SU-DHL-6 (cell line): Measurements from ENCODE around the gene CDH10.

ENCODE experiments used
- H2AFZ ChIP-seq: fragments of 200-600 bp; sonication (generic); 2 replicates; pipeline ENCODE4 v1.6.1; 2014; ENCODE audit warnings: low read depth, mild to moderate bottlenecking, moderate library complexity, mixed read lengths, antibody characterized with exemption, low read length; ENCODE audit not compliant: severe bottlenecking
- H3F3A ChIP-seq: fragments of 200-600 bp; shearing (Covaris generic); 2 replicates; pipeline ENCODE4 v1.6.0; 2016; ENCODE audit warnings: antibody characterized with exemption, mild to moderate bottlenecking; ENCODE audit not compliant: insufficient read depth
- H3K27ac ChIP-seq: fragments of 200-600 bp; sonication (generic); 2 replicates; pipeline ENCODE4 v1.5.1; 2016; ENCODE audit warnings: low read depth, mild to moderate bottlenecking, low read length, moderate library complexity, mixed read lengths
- H3K27me3 ChIP-seq: fragments of 200-600 bp; sonication (generic), shearing (Covaris generic); 2 replicates; pipeline ENCODE4 v1.6.0; 2014; ENCODE audit warnings: mild to moderate bottlenecking, low read length
- H3K36me3 ChIP-seq: fragments of 200-600 bp; sonication (generic); 2 replicates; pipeline ENCODE4 v1.6.1; 2014; ENCODE audit warnings: mild to moderate bottlenecking, low read length, mixed read lengths
- H3K4me2 ChIP-seq: fragments of 300-600, 200-600 bp; shearing (Covaris generic), sonication (generic); 2 replicates; pipeline ENCODE4 v1.6.0; 2014; ENCODE audit warnings: low read length, low read depth, mild to moderate bottlenecking; ENCODE audit not compliant: poor library complexity, severe bottlenecking
- H3K4me3 ChIP-seq: fragments of 200-600 bp; sonication (generic); 2 replicates; pipeline ENCODE4 v1.5.1; 2014; ENCODE audit warnings: antibody characterized with exemption, low read length, mild to moderate bottlenecking, mixed read lengths; ENCODE audit not compliant: insufficient read depth, poor library complexity, severe bottlenecking
- H3K79me2 ChIP-seq: fragments of 200-600 bp; sonication (generic); 2 replicates; pipeline ENCODE4 v1.6.1; 2014; ENCODE audit warnings: mild to moderate bottlenecking, low read length, moderate library complexity; ENCODE audit not compliant: insufficient read depth
- H3K9ac ChIP-seq: fragments of 200-600 bp; sonication (generic); 2 replicates; pipeline ENCODE4 v1.7.0; 2014; ENCODE audit warnings: mild to moderate bottlenecking, low read length
- H3K9me2 ChIP-seq: fragments of 200-600 bp; sonication (generic); replicated peaks from 2 replicates; pipeline ENCODE4 v1.6.1; 2014; ENCODE audit warnings: low read length; ENCODE audit not compliant: insufficient read depth
- H3K9me3 ChIP-seq: fragments of 200-600 bp; sonication (generic); 2 replicates; pipeline ENCODE4 v1.6.1; 2014; ENCODE audit warnings: low read length, mixed read lengths; ENCODE audit not compliant: insufficient read depth
- H4K20me1 ChIP-seq: fragments of 200-600 bp; sonication (generic); 2 replicates; pipeline ENCODE4 v1.6.1; 2014; ENCODE audit warnings: low read depth, mild to moderate bottlenecking, antibody characterized with exemption, low read length, moderate library complexity, mixed read lengths
- CTCF ChIP-seq: fragments of 200-600 bp; sonication (generic); IDR thresholded peaks from one replicate; pipeline ENCODE4 v1.5.1; 2017; ENCODE audit warnings: antibody characterized with exemption, mild to moderate bottlenecking, low read length, moderate library complexity; ENCODE audit not compliant: insufficient read depth, poor library complexity, severe bottlenecking
- EZH2phosphoT487 ChIP-seq: fragments of 200-600 bp; sonication (generic), shearing (Covaris generic); conservative IDR thresholded peaks from 2 replicates; pipeline ENCODE4 v1.6.1; 2018; ENCODE audit warnings: mild to moderate bottlenecking, antibody characterized with exemption, low read length, moderate library complexity, mixed read lengths

Gene CDH10

GRCh38 chr5:24480952-24481351, 163.8 kb downstream of the CDH10 start:
- Histone ChIP-seq H3K36me3 (no peaks in the 10 kb centered on the region), H3K9ac (no peak overlapping the region), H3K4me3 (no peak overlapping the region), H2AFZ (no peak overlapping the region), H3K9me3 (0 out of 2 replicates have a peak, but pooled peaks cover under 1% of the 10 kb centered on the region), H3K27ac (no peak overlapping the region), H3K4me2 (no peak overlapping the region), H3F3A (no peaks in the 10 kb centered on the region), H3K79me2 (no peaks in the 10 kb centered on the region), H3K27me3 (no peaks in the 10 kb centered on the region), H4K20me1 (no peaks in the 10 kb centered on the region), H3K9me2 (no peaks in the 10 kb centered on the region)
- TF ChIP-seq CTCF, result no peak
- no peak for TF ChIP-seq EZH2phosphoT487

- no peaks in the 10 kb centered on the region for H3K27me3 ChIP-seq
- H3K9ac ChIP-seq, result no peak overlapping the region
- no peaks in the 10 kb centered on the region for H3K36me3 ChIP-seq
- no peak overlapping the region for H3K27ac ChIP-seq
- H3F3A ChIP-seq, result no peaks in the 10 kb centered on the region
- H3K9me3 ChIP-seq, result peaks cover 5% of the 10 kb centered on the region; the same call in 1 of the 2 replicates
- H2AFZ ChIP-seq, result peak overlapping the region; percentile 60
- H4K20me1 ChIP-seq, result no peaks in the 10 kb centered on the region
- no peak overlapping the region for H3K4me2 ChIP-seq
- H3K4me3 ChIP-seq, result no peak overlapping the region
- no peak for TF ChIP-seq CTCF
- TF ChIP-seq EZH2phosphoT487, result no peak
- no peaks in the 10 kb centered on the region for H3K79me2 ChIP-seq
- H3K9me2 ChIP-seq, result no peaks in the 10 kb centered on the region
Observed at GRCh38 chr5:24477958-24478357, 166.8 kb downstream of the CDH10 start.

GRCh38 chr5:24475101-24475500, 169.7 kb downstream of the CDH10 start:
- no peak overlapping the region for H3K9ac ChIP-seq
- no peak overlapping the region for H2AFZ ChIP-seq
- H4K20me1 ChIP-seq, result no peaks in the 10 kb centered on the region
- H3K27me3 ChIP-seq, result no peaks in the 10 kb centered on the region
- H3K9me3 ChIP-seq, result peaks cover 5% of the 10 kb centered on the region; the same call in 1 of the 2 replicates
- H3F3A ChIP-seq, result no peaks in the 10 kb centered on the region
- no peak overlapping the region for H3K27ac ChIP-seq
- TF ChIP-seq EZH2phosphoT487 (no peak), CTCF (no peak)
- H3K4me3 ChIP-seq, result no peak overlapping the region
- no peak overlapping the region for H3K4me2 ChIP-seq
- no peaks in the 10 kb centered on the region for H3K36me3 ChIP-seq
- H3K9me2 ChIP-seq, result no peaks in the 10 kb centered on the region
- H3K79me2 ChIP-seq, result no peaks in the 10 kb centered on the region
